GM23338 (cell line): ENCODE results near the gene NCOA1. TPM values are rescaled to one million over a fixed set of nuclear protein-coding genes. Genes with fewer than 3 reads are reported as not detected.
"Not testable (repeated sequence)": the region's sequence is repeated elsewhere in the genome, so short reads cannot be mapped to it uniquely, and the experiment has no call there.

ENCODE experiments used
- ATAC-seq: fragments of 200-7000 bp; cut with Tn5 transposase; 3 replicates; pipeline ENCODE4 v1.9.1; 2020
- DNase-seq: peaks from one replicate; pipeline ENCODE4 v3.0.0-alpha.2; 2015; ENCODE audit warnings: low spot score
- H2AFZ ChIP-seq: fragments of 200-600 bp; sonication (generic); 2 replicates; pipeline ENCODE4 v1.8.0; 2016; ENCODE audit warnings: antibody characterized with exemption, mild to moderate bottlenecking, moderate library complexity
- H3F3A ChIP-seq: fragments of 200-600 bp; sonication (generic); replicated peaks from 2 replicates; pipeline ENCODE4 v1.8.0; 2017; ENCODE audit warnings: antibody characterized with exemption, mixed run types, low read depth
- H3K27ac ChIP-seq: fragments of 200-600 bp; sonication (generic); 2 replicates; pipeline ENCODE4 v1.6.1; 2016; ENCODE audit warnings: low read depth
- H3K27me3 ChIP-seq: fragments of 200-600 bp; sonication (generic); 2 replicates; pipeline ENCODE4 v1.8.0; 2016; ENCODE audit warnings: mild to moderate bottlenecking, mixed run types, moderate library complexity; ENCODE audit not compliant: insufficient read depth
- H3K36me3 ChIP-seq: fragments of 200-600 bp; sonication (generic); 2 replicates; pipeline ENCODE4 v1.8.0; 2016; ENCODE audit warnings: mild to moderate bottlenecking; ENCODE audit not compliant: insufficient read depth
- H3K4me1 ChIP-seq: fragments of 200-600 bp; sonication (generic); 2 replicates; pipeline ENCODE4 v1.8.0; 2016; ENCODE audit warnings: mild to moderate bottlenecking, moderate library complexity; ENCODE audit not compliant: insufficient read depth
- H3K4me2 ChIP-seq: fragments of 200-600 bp; sonication (generic); 2 replicates; pipeline ENCODE4 v1.7.1; 2017; ENCODE audit warnings: mixed run types
- H3K4me3 ChIP-seq: fragments of 200-600 bp; sonication (generic); 2 replicates; pipeline ENCODE4 v1.6.1; 2016; ENCODE audit warnings: mixed run types
- H3K79me2 ChIP-seq: fragments of 200-600 bp; sonication (generic); replicated peaks from 2 replicates; pipeline ENCODE4 v1.8.0; 2017; ENCODE audit warnings: mild to moderate bottlenecking; ENCODE audit not compliant: insufficient read depth
- H3K9me2 ChIP-seq: fragments of 200-600 bp; sonication (generic); 2 replicates; pipeline ENCODE4 v1.8.0; 2017; ENCODE audit not compliant: insufficient read depth
- H4K20me1 ChIP-seq: fragments of 200-600 bp; sonication (generic); replicated peaks from 2 replicates; pipeline ENCODE4 v1.8.0; 2017; ENCODE audit warnings: mild to moderate bottlenecking; ENCODE audit not compliant: insufficient read depth
- H3K27ac Mint-ChIP-seq: 2 replicates; pipeline ENCODE4 v1.8.0; 2020; ENCODE audit warnings: inconsistent platforms, mild to moderate bottlenecking, moderate library complexity, mixed read lengths
- H3K27me3 Mint-ChIP-seq: 3 replicates; pipeline ENCODE4 v1.8.0; 2022; ENCODE audit warnings: low read depth, mild to moderate bottlenecking, moderate library complexity, mixed read lengths, inconsistent platforms; ENCODE audit not compliant: insufficient read depth, poor library complexity
- H3K36me3 Mint-ChIP-seq: 3 replicates; pipeline ENCODE4 v1.8.0; 2021; ENCODE audit warnings: low read depth, mild to moderate bottlenecking, inconsistent platforms, moderate library complexity, mixed read lengths
- H3K4me1 Mint-ChIP-seq: 3 replicates; pipeline ENCODE4 v1.8.0; 2020; ENCODE audit warnings: mild to moderate bottlenecking, inconsistent platforms, mixed read lengths
- H3K4me3 Mint-ChIP-seq: 3 replicates; pipeline ENCODE4 v1.8.0; 2021; ENCODE audit warnings: moderate library complexity, mild to moderate bottlenecking, inconsistent platforms, mixed read lengths
- H3K9me3 Mint-ChIP-seq: 3 replicates; pipeline ENCODE4 v1.8.0; 2020; ENCODE audit warnings: moderate library complexity, mild to moderate bottlenecking, inconsistent platforms, mixed read lengths
- CTCF ChIP-seq, 2 experiments: fragments of 200-600 bp in 1 of 2; sonication (generic) in 1 of 2; conservative IDR thresholded peaks; 2 replicates each; pipeline versions ENCODE4 v1.5.1 to v1.6.1; 2016 to 2017; ENCODE audit warnings: antibody characterized with exemption in 2 of 2, low read depth in 2 of 2, mild to moderate bottlenecking in 2 of 2, moderate library complexity in 1 of 2
- EZH2 ChIP-seq: fragments of 200-600 bp; sonication (generic); IDR thresholded peaks from one replicate; pipeline ENCODE4 v1.8.0; 2017; ENCODE audit warnings: antibody characterized with exemption, mild to moderate bottlenecking, low read depth; ENCODE audit not compliant: unreplicated experiment
- EZH2phosphoT487 ChIP-seq: fragments of 200-600 bp; sonication (generic); IDR thresholded peaks from one replicate; pipeline ENCODE4 v1.8.1; 2018; ENCODE audit warnings: antibody characterized with exemption; ENCODE audit not compliant: unreplicated experiment
- JUNB ChIP-seq: IDR thresholded peaks from one replicate; pipeline ENCODE4 v1.6.1; 2016; ENCODE audit warnings: antibody characterized with exemption; ENCODE audit not compliant: unreplicated experiment
- NANOG ChIP-seq: IDR thresholded peaks from 2 replicates; pipeline ENCODE4 v1.6.1; 2016; ENCODE audit warnings: antibody characterized with exemption, borderline replicate concordance
- POLR2AphosphoS5 ChIP-seq: IDR thresholded peaks from 2 replicates; pipeline ENCODE4 v1.6.1; 2016; ENCODE audit warnings: antibody characterized with exemption, low read depth
- ZNF114 ChIP-seq: fragments of 250-450 bp; sonication (Bioruptor Pico); IDR thresholded peaks from 2 replicates; pipeline ENCODE4 v1.5.0; 2020; ENCODE audit warnings: mild to moderate bottlenecking, moderate library complexity
- ZNF462 ChIP-seq: fragments of 250-450 bp; sonication (Bioruptor Pico); IDR thresholded peaks from 2 replicates; pipeline ENCODE4 v1.5.0; 2020; ENCODE audit warnings: mild to moderate bottlenecking, moderate library complexity
- polyA plus RNA-seq: library from polyadenylated mRNA; unstranded; fragments of >200 nt; fragmentation: Nextera tagmentation; extraction: Ambion mirVana; gene quantifications from 2 replicates; pipeline ENCODE4 v1.2.1, GENCODE V29; 2016
- total RNA-seq: library from RNA; depleted of rRNA; stranded (reverse); fragments of >200 nt; shearing (Covaris generic); gene quantifications from 2 replicates; pipeline ENCODE4 v1.2.3, GENCODE V29; 2014

NCOA1 gene
- total and polyA plus RNA-seq, 2 experiments from 2014 or later, result 7.1 to 15.1 TPM

GRCh38 chr2:24676493-24676892 is 185.4 kb downstream of the NCOA1 start:
- DNase-seq (no peak), ATAC-seq (no peak)
- no peaks in the 10 kb centered on the region for H4K20me1 ChIP-seq
- Mint-ChIP-seq H3K36me3 (peaks cover 6% of the 10 kb centered on the region; the same call in 2 of the 3 replicates), H3K4me3 (no peak overlapping the region), H3K9me3 (no peaks in the 10 kb centered on the region), H3K27me3 (no peaks in the 10 kb centered on the region), H3K27ac (no peak overlapping the region), H3K4me1 (no peaks in the 10 kb centered on the region)
- H3K27ac ChIP-seq, result no peak overlapping the region
- TF ChIP-seq EZH2phosphoT487 (no peak), ZNF462 (CRISPR knock-in tag) (no peak), EZH2 (no peak), POLR2AphosphoS5 (no peak), ZNF114 (CRISPR knock-in tag) (no peak), NANOG (no peak), CTCF (conservative IDR thresholded peaks at IDR 0.05; ENCODE audit: low read depth in 2 of 2) (no peak), JUNB (no peak)
- H2AFZ ChIP-seq, result no peak overlapping the region
- H3F3A ChIP-seq, result no peaks in the 10 kb centered on the region
- H3K9me2 ChIP-seq, result no peaks in the 10 kb centered on the region
- no peak overlapping the region for H3K4me2 ChIP-seq
- H3K4me1 ChIP-seq, result no peaks in the 10 kb centered on the region
- H3K79me2 ChIP-seq, result no peaks in the 10 kb centered on the region
- no peaks in the 10 kb centered on the region for H3K36me3 ChIP-seq
- H3K4me3 ChIP-seq, result no peak overlapping the region
- no peaks in the 10 kb centered on the region for H3K27me3 ChIP-seq

GRCh38 chr2:24678066-24678465 is 187.0 kb downstream of the NCOA1 start:
- H3K4me3 Mint-ChIP-seq, H3K27ac ChIP-seq, H4K20me1 ChIP-seq, H3K27me3 ChIP-seq, ATAC-seq, H3K79me2 ChIP-seq, H3K27me3 Mint-ChIP-seq, H3K4me1 ChIP-seq, H3K4me2 ChIP-seq, H3F3A ChIP-seq, H3K36me3 ChIP-seq, H3K36me3 Mint-ChIP-seq, H2AFZ ChIP-seq, H3K9me3 Mint-ChIP-seq, H3K9me2 ChIP-seq, H3K4me1 Mint-ChIP-seq, H3K4me3 ChIP-seq, DNase-seq, H3K27ac Mint-ChIP-seq: not testable (repeated sequence)
